H9 (cell line): Measurements from ENCODE around the gene TRH. TPM values are rescaled to one million over a fixed set of nuclear protein-coding genes. Genes with fewer than 3 reads are reported as not detected.

ENCODE experiments used
- DNase-seq: peaks from one replicate; pipeline ENCODE4 v3.0.0-alpha.2; 2017
- H2AFZ ChIP-seq: one replicate; pipeline ENCODE4 v1.6.1; 2013; ENCODE audit warnings: mild to moderate bottlenecking, low read length, control low read depth, moderate library complexity
- H2AK5ac ChIP-seq: 2 replicates; pipeline ENCODE4 v1.6.1; 2013; ENCODE audit warnings: low read length, control low read depth, mixed read lengths; ENCODE audit not compliant: insufficient read length
- H2BK120ac ChIP-seq: one replicate; pipeline ENCODE4 v1.6.1; 2013; ENCODE audit warnings: low read depth, mild to moderate bottlenecking, low read length, control low read depth, inconsistent platforms; ENCODE audit not compliant: poor library complexity, severe bottlenecking
- H2BK12ac ChIP-seq: 2 replicates; pipeline ENCODE4 v1.6.1; 2013; ENCODE audit warnings: low read length, control low read depth, mixed read lengths, low read depth; ENCODE audit not compliant: insufficient read length
- H2BK15ac ChIP-seq: 2 replicates; pipeline ENCODE4 v1.6.1; 2013; ENCODE audit warnings: low read depth, low read length, control low read depth
- H2BK20ac ChIP-seq: one replicate; pipeline ENCODE4 v1.6.1; 2013; ENCODE audit warnings: low read depth, mild to moderate bottlenecking, low read length, control low read depth, inconsistent platforms; ENCODE audit not compliant: poor library complexity, severe bottlenecking
- H2BK5ac ChIP-seq: 2 replicates; pipeline ENCODE4 v1.6.1; 2013; ENCODE audit warnings: low read length, control low read depth, mixed read lengths; ENCODE audit not compliant: insufficient read length
- H3K14ac ChIP-seq: 2 replicates; pipeline ENCODE4 v1.6.1; 2013; ENCODE audit warnings: low read length, control low read depth; ENCODE audit not compliant: insufficient read depth
- H3K18ac ChIP-seq: 2 replicates; pipeline ENCODE4 v1.6.1; 2013; ENCODE audit warnings: low read depth, mild to moderate bottlenecking, mixed read lengths, low read length, control low read depth; ENCODE audit not compliant: insufficient read length
- H3K23ac ChIP-seq: 2 replicates; pipeline ENCODE4 v1.6.1; 2013; ENCODE audit warnings: low read length, control low read depth, mixed read lengths, low read depth; ENCODE audit not compliant: insufficient read length
- H3K23me2 ChIP-seq: 2 replicates; pipeline ENCODE4 v1.6.1; 2013; ENCODE audit warnings: low read depth, mild to moderate bottlenecking, mixed read lengths, low read length, control low read depth; ENCODE audit not compliant: insufficient read length, poor library complexity, severe bottlenecking
- H3K27ac ChIP-seq: 2 replicates; pipeline ENCODE4 v1.5.1; 2013; ENCODE audit warnings: low read length, control low read depth, mixed read lengths, low read depth; ENCODE audit not compliant: insufficient read length
- H3K27me3 ChIP-seq: 2 replicates; pipeline ENCODE4 v1.6.1; 2013; ENCODE audit warnings: low read length, control low read depth, inconsistent platforms; ENCODE audit not compliant: insufficient read depth
- H3K4ac ChIP-seq: 2 replicates; pipeline ENCODE4 v1.6.1; 2013; ENCODE audit warnings: low read depth, mild to moderate bottlenecking, control low read depth, inconsistent platforms, low read length, moderate library complexity
- H3K4me1 ChIP-seq: 2 replicates; pipeline ENCODE4 v1.6.1; 2013; ENCODE audit warnings: low read length, control low read depth, inconsistent platforms; ENCODE audit not compliant: insufficient read depth
- H3K4me2 ChIP-seq: 2 replicates; pipeline ENCODE4 v1.6.1; 2013; ENCODE audit warnings: low read length, control low read depth, mixed read lengths; ENCODE audit not compliant: insufficient read length, insufficient read depth
- H3K56ac ChIP-seq: 2 replicates; pipeline ENCODE4 v1.6.1; 2013; ENCODE audit warnings: low read depth, mild to moderate bottlenecking, mixed read lengths, low read length, control low read depth; ENCODE audit not compliant: insufficient read length
- H3K79me1 ChIP-seq: 2 replicates; pipeline ENCODE4 v1.6.1; 2013; ENCODE audit warnings: low read depth, mild to moderate bottlenecking, moderate library complexity, low read length, control low read depth, inconsistent platforms; ENCODE audit not compliant: insufficient read depth, poor library complexity, severe bottlenecking
- H3K79me2 ChIP-seq: 2 replicates; pipeline ENCODE4 v1.6.1; 2013; ENCODE audit warnings: low read length, control low read depth, inconsistent platforms; ENCODE audit not compliant: insufficient read depth
- H3K9ac ChIP-seq: 2 replicates; pipeline ENCODE4 v1.6.1; 2013; ENCODE audit warnings: low read length, control low read depth, mixed read lengths; ENCODE audit not compliant: insufficient read length; ENCODE audit errors: extremely low read depth
- H3K9me3 ChIP-seq: one replicate; pipeline ENCODE4 v1.6.1; 2013; ENCODE audit warnings: low read depth, low read length, inconsistent platforms; ENCODE audit not compliant: control insufficient read depth
- H3T11ph ChIP-seq: one replicate; pipeline ENCODE4 v1.6.1; 2013; ENCODE audit warnings: mild to moderate bottlenecking, low read length, control low read depth, inconsistent platforms
- H4K20me1 ChIP-seq: one replicate; pipeline ENCODE4 v1.6.1; 2013; ENCODE audit not compliant: control insufficient read depth, insufficient read length, insufficient read depth
- H4K5ac ChIP-seq: 2 replicates; pipeline ENCODE4 v1.6.1; 2013; ENCODE audit warnings: low read depth, mild to moderate bottlenecking, mixed read lengths, low read length, control low read depth; ENCODE audit not compliant: insufficient read length
- H4K8ac ChIP-seq: replicated peaks from 2 replicates; pipeline ENCODE4 v1.6.1; 2013; ENCODE audit warnings: low read length, control low read depth, mixed read lengths, low read depth; ENCODE audit not compliant: insufficient read length
- H4K91ac ChIP-seq: 2 replicates; pipeline ENCODE4 v1.6.1; 2013; ENCODE audit warnings: low read depth, mild to moderate bottlenecking, moderate library complexity, mixed read lengths, low read length, control low read depth; ENCODE audit not compliant: insufficient read length
- H3K27ac Mint-ChIP-seq, 3 experiments: 2 replicates in 2 of 3; 3 replicates in 1 of 3; pipeline ENCODE4 v1.8.0; 2020 to 2021; ENCODE audit warnings: mixed read lengths in 3 of 3, mild to moderate bottlenecking in 1 of 3, moderate library complexity in 1 of 3
- H3K27me3 Mint-ChIP-seq: 2 replicates; pipeline ENCODE4 v1.8.0; 2021; ENCODE audit warnings: low read depth, mild to moderate bottlenecking, moderate library complexity, mixed read lengths
- H3K36me3 Mint-ChIP-seq, 3 experiments: 2 replicates in 2 of 3; 3 replicates in 1 of 3; pipeline ENCODE4 v1.8.0; 2020 to 2021; ENCODE audit warnings: low read depth in 3 of 3, mixed read lengths in 3 of 3; ENCODE audit not compliant: insufficient read depth in 1 of 3
- H3K4me1 Mint-ChIP-seq, 2 experiments: 2 replicates each; pipeline ENCODE4 v1.8.0; 2020; ENCODE audit warnings: mixed read lengths in 2 of 2
- H3K4me3 Mint-ChIP-seq, 2 experiments: 2 replicates in 1 of 2; 3 replicates in 1 of 2; pipeline ENCODE4 v1.8.0; 2020 to 2021; ENCODE audit warnings: mild to moderate bottlenecking in 2 of 2, mixed read lengths in 2 of 2, moderate library complexity in 1 of 2
- H3K9me3 Mint-ChIP-seq, 2 experiments: 2 replicates in 1 of 2; 3 replicates in 1 of 2; pipeline ENCODE4 v1.8.0; 2020; ENCODE audit warnings: mild to moderate bottlenecking in 2 of 2, mixed read lengths in 2 of 2, moderate library complexity in 1 of 2
- CTCF ChIP-seq: fragments of 200-600 bp; sonication (generic); conservative IDR thresholded peaks from 3 replicates; pipeline ENCODE4 v1.8.0; 2021; ENCODE audit warnings: antibody characterized with exemption, mild to moderate bottlenecking
- WGBS: extraction: QIAGEN DNeasy Blood & Tissue Kit; methylation state at CpG from one replicate; pipeline ENCODE4 v1.1.7; 2013; ENCODE audit warnings: missing lambda C conversion rate, low lambda C conversion rate, mixed read lengths; ENCODE audit not compliant: insufficient read length; ENCODE audit errors: extremely low coverage; 5-methylcytosine and 5-hydroxymethylcytosine counted together
- total RNA-seq: library from RNA; stranded (reverse); gene quantifications from 2 replicates; pipeline ENCODE4 v1.2.1, GENCODE V29; 2021

Gene TRH
- total RNA-seq, 1 experiment from 2014 or later = not detected

DNA sequence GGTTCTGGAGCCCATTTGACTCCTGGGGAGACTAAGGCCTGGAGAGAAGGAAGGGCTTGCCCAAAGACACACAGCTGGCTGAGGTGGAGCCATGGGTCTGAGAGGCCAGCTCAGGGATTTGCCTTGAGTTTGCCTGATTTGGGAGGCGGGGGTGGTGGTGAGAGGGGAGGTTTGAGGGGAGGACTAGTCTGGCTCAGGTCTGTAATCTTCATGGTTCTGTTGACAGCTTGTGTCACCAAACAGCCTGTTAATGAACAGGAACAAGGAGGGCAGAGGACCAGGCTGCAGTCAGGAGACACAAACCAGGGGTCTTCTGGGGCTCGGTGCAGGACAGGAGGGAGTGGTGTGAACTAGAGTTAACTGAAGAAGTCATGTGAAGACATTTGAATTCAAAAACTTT is 3.6 kb downstream of the TRH start:
- DNase-seq = no peak
- Histone ChIP-seq H3K79me1 (no peaks in the 10 kb centered on the region), H3K9ac (no peak overlapping the region), H3K23ac (no peak overlapping the region), H3K4ac (no peak overlapping the region), H3K79me2 (no peaks in the 10 kb centered on the region), H2BK20ac (no peak overlapping the region), H4K5ac (no peak overlapping the region), H2AK5ac (no peak overlapping the region), H3K9me3 (no peaks in the 10 kb centered on the region), H3K27me3 (peaks cover 63% of the 10 kb centered on the region), H2BK12ac (no peak overlapping the region), H3K23me2 (peaks cover 6% of the 10 kb centered on the region), H3K14ac (no peak overlapping the region), H3K27ac (no peak overlapping the region), H2BK120ac (no peak overlapping the region), H4K8ac (no peak overlapping the region), H4K91ac (no peak overlapping the region), H4K20me1 (no peaks in the 10 kb centered on the region), H2BK15ac (no peak overlapping the region), H2BK5ac (no peak overlapping the region), H3T11ph (no peak overlapping the region), H3K4me2 (no peak overlapping the region), H3K56ac (no peak overlapping the region), H3K18ac (no peak overlapping the region), H3K4me1 (no peaks in the 10 kb centered on the region), H2AFZ (no peak overlapping the region)
- no CpG with 5 or more reads among the region's 2 CpGs for WGBS
- peaks cover 0 to 4% of the 10 kb centered on the region in 2 experiments; a peak in 2 of 5 replicates for H3K9me3 Mint-ChIP-seq
- H3K27me3 Mint-ChIP-seq = peaks cover 100% of the 10 kb centered on the region
- no peaks in the 10 kb centered on the region; a peak in 1 of 7 replicates for H3K36me3 Mint-ChIP-seq
- H3K27ac Mint-ChIP-seq = no peak overlapping the region
- no peak for TF ChIP-seq CTCF
- H3K4me1 Mint-ChIP-seq = peaks cover 9 to 13% of the 10 kb centered on the region in 2 experiments
- 0 out of 5 replicates have a peak overlapping the region, but pooled peaks of 1 of the 2 experiments have one; percentile 13 for H3K4me3 Mint-ChIP-seq
